CD4-positive, alpha-beta T cell treated with Interleukin-21 for 1 hour (primary cell): ENCODE results near the gene CLSTN3.
"Not testable (repeated sequence)": the region's sequence is repeated elsewhere in the genome, so short reads cannot be mapped to it uniquely, and the experiment has no call there.

Source experiments
- DNase-seq: peaks from one replicate; pipeline ENCODE4 v3.0.0-alpha.2; 2020

The CLSTN3 gene

GRCh38 chr12:7154042-7154441 is 23.9 kb downstream of the CLSTN3 start:
- DNase-seq: no peak

- no peak for DNase-seq
These were observed 24.8 kb downstream of the CLSTN3 start for GRCh38 chr12:7154901-7155470.

- DNase-seq: no peak
These were observed 25.4 kb downstream of the CLSTN3 start for GRCh38 chr12:7155471-7156034.

GRCh38 chr12:7156259-7157197 is 26.4 kb downstream of the CLSTN3 start:
- DNase-seq: no peak

- DNase-seq: no peak
These were observed 27.2 kb downstream of the CLSTN3 start for GRCh38 chr12:7157391-7157790.

GRCh38 chr12:7158781-7159609 is 28.8 kb downstream of the CLSTN3 start:
- no peak for DNase-seq

- DNase-seq: no peak
These were observed 30.0 kb downstream of the CLSTN3 start for GRCh38 chr12:7160183-7160582.

GRCh38 chr12:7161327-7161726 is 31.2 kb downstream of the CLSTN3 start:
- DNase-seq: no peak

GRCh38 chr12:7161811-7162210 is 31.6 kb downstream of the CLSTN3 start:
- DNase-seq: no peak

GRCh38 chr12:7162691-7163114 is 32.5 kb downstream of the CLSTN3 start:
- peak; percentile 22 for DNase-seq

- DNase-seq: no peak
These were observed 39.8 kb downstream of the CLSTN3 start for GRCh38 chr12:7169951-7170350.

- DNase-seq: no peak
These were observed 41.7 kb downstream of the CLSTN3 start for GRCh38 chr12:7171854-7172253.

GRCh38 chr12:7175493-7175892 is 45.3 kb downstream of the CLSTN3 start:
- DNase-seq: no peak

- no peak for DNase-seq
These were observed 46.4 kb downstream of the CLSTN3 start for GRCh38 chr12:7176595-7176994.

GRCh38 chr12:7178481-7178880 is 48.3 kb downstream of the CLSTN3 start:
- DNase-seq: no peak

GRCh38 chr12:7180685-7181084 is 50.5 kb downstream of the CLSTN3 start:
- DNase-seq: no peak

GRCh38 chr12:7186058-7186457 is 55.9 kb downstream of the CLSTN3 start:
- not testable (repeated sequence) for DNase-seq

GRCh38 chr12:7188562-7189397 is 58.6 kb downstream of the CLSTN3 start:
- DNase-seq: peak; percentile 72

- DNase-seq: peak; percentile 90
These were observed 59.5 kb downstream of the CLSTN3 start, which contains the start of gene PEX5 for GRCh38 chr12:7189398-7190267. TSS of gene PEX5 (plus strand) at chr12:7189686. CDS start at chr12:7190378, 692 bp downstream.

GRCh38 chr12:7190268-7191055 is 60.3 kb downstream of the CLSTN3 start:
- no peak for DNase-seq
